PC-3 (cell line): ENCODE measurements around the gene TCOF1. TPM values are rescaled to one million over a fixed set of nuclear protein-coding genes. Genes with fewer than 3 reads are reported as not detected.

Source experiments
- ATAC-seq: fragments of 200-7000 bp; cut with Tn5 transposase; 2 replicates; pipeline ENCODE4 v1.9.1; 2020; ENCODE audit warnings: mild to moderate bottlenecking, moderate library complexity
- BruUV-seq: library from RNA; stranded (reverse); fragments of 400-500 nt; replicated peaks from 2 replicates; lab custom pipeline; 2021; lab: Mats Ljungman, UMichigan
- CTCF ChIA-PET: fragments of 300-600 bp; sonication (Branson Sonifier 250); formaldehyde crosslinking; loops from one replicate; lab custom pipeline; 2022; ENCODE audit warnings: antibody characterized with exemption; lab: Charles Lee
- POLR2A ChIA-PET: fragments of 300-600 bp; sonication (Branson Sonifier 250); formaldehyde crosslinking; loops from one replicate; lab custom pipeline; 2022; ENCODE audit warnings: antibody characterized with exemption; ENCODE audit not compliant: unreplicated experiment; lab: Charles Lee
- DNase-seq: peaks from one replicate; pipeline ENCODE4 v3.0.0-alpha.2; 2015
- H2AFZ ChIP-seq: fragments of 300-600 bp; sonication (generic); 2 replicates; pipeline ENCODE4 v1.6.0; 2016; ENCODE audit warnings: antibody characterized with exemption, low read length
- H3F3A ChIP-seq: fragments of 300-600 bp; sonication (generic); one replicate; pipeline ENCODE4 v1.6.0; 2017; ENCODE audit warnings: antibody characterized with exemption, low read length, control low read depth, mild to moderate bottlenecking; ENCODE audit not compliant: unreplicated experiment
- H3K27ac ChIP-seq: fragments of 300-600 bp; sonication (generic); 2 replicates; pipeline ENCODE4 v1.5.1; 2016; ENCODE audit warnings: mild to moderate bottlenecking, low read length
- H3K27me3 ChIP-seq: fragments of 300-600 bp; sonication (generic); 2 replicates; pipeline ENCODE4 v1.6.1; 2016; ENCODE audit warnings: low read length, mixed read lengths
- H3K36me3 ChIP-seq: fragments of 300-600 bp; sonication (generic); 2 replicates; pipeline ENCODE4 v1.6.1; 2016; ENCODE audit warnings: low read depth, mixed run types, low read length, mixed read lengths
- H3K4me1 ChIP-seq: fragments of 300-600 bp; sonication (generic); 2 replicates; pipeline ENCODE4 v1.5.1; 2016; ENCODE audit warnings: low read length; ENCODE audit not compliant: insufficient read depth
- H3K4me2 ChIP-seq: fragments of 300-600 bp; sonication (generic); 2 replicates; pipeline ENCODE4 v1.6.0; 2016; ENCODE audit warnings: low read length
- H3K4me3 ChIP-seq: fragments of 300-600 bp; sonication (generic); 2 replicates; pipeline ENCODE4 v1.5.1; 2016; ENCODE audit warnings: mild to moderate bottlenecking, low read length, mixed read lengths
- H3K79me2 ChIP-seq: fragments of 300-600 bp; sonication (generic); 2 replicates; pipeline ENCODE4 v1.6.1; 2017; ENCODE audit warnings: low read length, mixed read lengths
- H3K9ac ChIP-seq: fragments of 300-600 bp; sonication (generic); 2 replicates; pipeline ENCODE4 v1.6.0; 2016; ENCODE audit warnings: mild to moderate bottlenecking, low read length
- H3K9me2 ChIP-seq: fragments of 300-600 bp; sonication (generic); replicated peaks from 2 replicates; pipeline ENCODE4 v1.6.1; 2016; ENCODE audit warnings: mixed run types, low read length, mixed read lengths
- H3K9me3 ChIP-seq: fragments of 300-600 bp; sonication (generic); 2 replicates; pipeline ENCODE4 v1.6.1; 2016; ENCODE audit warnings: low read length, mixed read lengths
- H4K20me1 ChIP-seq: fragments of 300-600 bp; sonication (generic); 2 replicates; pipeline ENCODE4 v1.6.1; 2016; ENCODE audit warnings: low read length, mixed read lengths
- EZH2 ChIP-seq: fragments of 300-600 bp; sonication (generic); IDR thresholded peaks from one replicate; pipeline ENCODE4 v1.6.1; 2017; ENCODE audit warnings: antibody characterized with exemption, mild to moderate bottlenecking, low read length; ENCODE audit not compliant: unreplicated experiment
- EZH2phosphoT487 ChIP-seq: fragments of 300-600 bp; sonication (generic); IDR thresholded peaks from 2 replicates; pipeline ENCODE4 v1.6.1; 2018; ENCODE audit warnings: mild to moderate bottlenecking, antibody characterized with exemption, low read length, borderline replicate concordance
- intact Hi-C: fragments of 100-400 bp; cut with micrococcal nuclease; formaldehyde crosslinking; loops from 2 replicates; pipeline ENCODE4 v1.9.0; 2023
- total RNA-seq: library from RNA; depleted of rRNA; stranded (reverse); fragments of >200 nt; gene quantifications from 2 replicates; pipeline ENCODE4 v1.2.3, GENCODE V29; 2014
- TF ChIP-seq, protein P1 (sequence below): fragments of 300-600 bp; sonication (generic); conservative IDR thresholded peaks from 2 replicates; pipeline ENCODE4 v1.5.1; 2017; ENCODE audit warnings: antibody characterized with exemption, low read depth, mild to moderate bottlenecking, low read length

The TCOF1 gene
- total RNA-seq, 1 experiment from 2014 or later: 113 TPM

DNA sequence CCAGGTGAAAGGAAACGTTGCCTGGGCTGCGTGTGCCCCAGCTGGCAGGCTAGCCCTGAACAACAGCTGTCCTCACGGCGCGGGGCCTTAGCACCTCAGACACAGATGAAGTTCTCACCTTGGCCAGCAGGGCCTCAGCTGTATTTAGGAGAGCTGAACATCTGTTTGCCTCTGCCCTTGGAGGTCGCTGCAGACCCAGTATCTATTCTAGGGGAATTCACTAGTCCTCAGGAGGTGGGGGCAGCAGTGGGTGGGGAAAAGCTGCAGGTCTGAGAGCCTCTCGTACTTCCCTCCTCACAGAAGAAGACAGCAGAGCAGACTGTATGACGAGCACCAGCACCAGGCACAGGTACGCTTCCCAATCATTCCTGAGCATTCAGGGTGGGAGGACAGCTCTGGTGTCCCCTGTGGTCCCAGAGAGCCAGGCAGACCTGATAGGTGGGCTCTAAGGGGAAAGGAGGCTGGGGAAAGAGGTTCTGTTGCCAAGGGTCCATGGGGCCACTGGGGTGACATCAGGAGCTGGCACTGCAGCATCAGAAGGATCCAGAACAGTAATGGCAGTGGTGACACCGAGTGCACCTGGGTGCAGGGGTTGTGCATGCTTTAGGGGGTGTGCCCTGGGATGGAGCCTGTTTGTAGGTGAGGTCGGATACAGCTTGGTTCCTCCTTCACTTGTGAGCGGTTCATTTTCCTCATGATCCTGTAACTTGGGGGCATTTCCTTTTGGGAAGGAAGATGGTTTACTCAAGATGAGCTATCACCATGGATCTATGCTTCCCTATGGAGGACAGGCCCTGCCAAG, 41.4 kb downstream of the TCOF1 start:
- Histone ChIP-seq H3K4me1 (no peaks in the 10 kb centered on the region), H3K9me3 (no peaks in the 10 kb centered on the region), H3K9ac (no peak overlapping the region), H3K27me3 (no peaks in the 10 kb centered on the region), H3K79me2 (no peaks in the 10 kb centered on the region), H3K36me3 (peaks cover 52% of the 10 kb centered on the region), H3K4me2 (no peak overlapping the region), H4K20me1 (no peaks in the 10 kb centered on the region), H3K4me3 (no peak overlapping the region), H3K27ac (no peak overlapping the region), H2AFZ (no peak overlapping the region), H3K9me2 (no peaks in the 10 kb centered on the region), H3F3A (no peaks in the 10 kb centered on the region)
- no peak for TF ChIP-seq EZH2
- TF ChIP-seq, protein P1, sequence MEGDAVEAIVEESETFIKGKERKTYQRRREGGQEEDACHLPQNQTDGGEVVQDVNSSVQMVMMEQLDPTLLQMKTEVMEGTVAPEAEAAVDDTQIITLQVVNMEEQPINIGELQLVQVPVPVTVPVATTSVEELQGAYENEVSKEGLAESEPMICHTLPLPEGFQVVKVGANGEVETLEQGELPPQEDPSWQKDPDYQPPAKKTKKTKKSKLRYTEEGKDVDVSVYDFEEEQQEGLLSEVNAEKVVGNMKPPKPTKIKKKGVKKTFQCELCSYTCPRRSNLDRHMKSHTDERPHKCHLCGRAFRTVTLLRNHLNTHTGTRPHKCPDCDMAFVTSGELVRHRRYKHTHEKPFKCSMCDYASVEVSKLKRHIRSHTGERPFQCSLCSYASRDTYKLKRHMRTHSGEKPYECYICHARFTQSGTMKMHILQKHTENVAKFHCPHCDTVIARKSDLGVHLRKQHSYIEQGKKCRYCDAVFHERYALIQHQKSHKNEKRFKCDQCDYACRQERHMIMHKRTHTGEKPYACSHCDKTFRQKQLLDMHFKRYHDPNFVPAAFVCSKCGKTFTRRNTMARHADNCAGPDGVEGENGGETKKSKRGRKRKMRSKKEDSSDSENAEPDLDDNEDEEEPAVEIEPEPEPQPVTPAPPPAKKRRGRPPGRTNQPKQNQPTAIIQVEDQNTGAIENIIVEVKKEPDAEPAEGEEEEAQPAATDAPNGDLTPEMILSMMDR: peak; percentile 31; the same call in 1 of the 2 replicates
- no peak for TF ChIP-seq EZH2phosphoT487
- CTCF ChIA-PET: no interaction called here
- no TSS peak for BruUV-seq
- DNase-seq (no peak), ATAC-seq (no peak)
- POLR2A ChIA-PET: no interaction called here
- intact Hi-C loops: no loop called here

DNA sequence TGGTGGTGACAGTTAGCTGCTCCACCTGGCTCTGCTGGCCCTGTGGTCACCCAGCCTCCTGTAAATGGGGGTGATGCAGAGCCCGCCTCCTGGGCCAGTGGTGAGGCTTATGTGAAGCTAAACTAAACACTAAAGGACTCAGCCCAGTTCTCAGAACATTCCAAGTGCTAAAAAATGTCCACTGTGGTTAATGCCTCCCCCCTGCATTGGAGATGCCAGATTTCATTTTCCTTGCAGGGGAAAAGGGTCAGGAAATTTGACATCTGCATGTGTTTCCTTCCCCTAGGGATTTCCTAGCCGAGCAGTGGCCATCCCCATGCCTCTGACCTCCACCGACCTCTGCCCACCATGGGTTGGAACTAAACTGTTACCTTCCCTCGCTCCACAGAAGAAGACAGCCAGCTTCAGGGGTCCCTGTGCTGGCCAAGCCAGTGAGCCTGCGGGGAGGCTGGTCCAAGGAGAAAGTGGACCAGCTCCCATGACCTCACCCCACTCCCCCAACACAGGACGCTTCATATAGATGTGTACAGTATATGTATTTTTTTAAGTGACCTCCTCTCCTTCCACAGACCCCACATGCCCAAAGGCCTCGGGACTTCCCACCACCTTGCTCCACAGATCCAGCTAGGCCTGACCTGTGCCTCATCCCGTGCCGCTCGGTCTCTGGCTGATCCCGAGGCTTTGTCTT, 42.2 kb downstream of the TCOF1 start:
- no peak overlapping the region for H3K4me3 ChIP-seq
- ChIA-PET POLR2A (no interaction called here), CTCF (no interaction called here)
- no peaks in the 10 kb centered on the region for H3F3A ChIP-seq
- H4K20me1 ChIP-seq: no peaks in the 10 kb centered on the region
- intact Hi-C loops: no loop called here
- no peaks in the 10 kb centered on the region for H3K9me3 ChIP-seq
- H3K36me3 ChIP-seq: peaks cover 46% of the 10 kb centered on the region
- no peaks in the 10 kb centered on the region for H3K9me2 ChIP-seq
- H3K4me2 ChIP-seq: no peak overlapping the region
- no TSS peak for BruUV-seq
- ATAC-seq (no peak), DNase-seq (no peak)
- H3K27ac ChIP-seq: no peak overlapping the region
- TF ChIP-seq, protein P1: no peak
- TF ChIP-seq EZH2 (no peak), EZH2phosphoT487 (no peak)
- no peaks in the 10 kb centered on the region for H3K27me3 ChIP-seq
- H3K79me2 ChIP-seq: no peaks in the 10 kb centered on the region
- no peaks in the 10 kb centered on the region for H3K4me1 ChIP-seq
- H3K9ac ChIP-seq: no peak overlapping the region
- H2AFZ ChIP-seq: no peak overlapping the region
